IMR-90 (cell line): Measurements from ENCODE around the gene RBKS. TPM values are rescaled to one million over a fixed set of nuclear protein-coding genes. Genes with fewer than 3 reads are reported as not detected.

Experiments used
- ATAC-seq: fragments of 200-7000 bp; cut with Tn5 transposase; 2 replicates; pipeline ENCODE4 v1.9.1; 2020; ENCODE audit warnings: low read depth, mild to moderate bottlenecking, moderate library complexity
- BruUV-seq: library from RNA; stranded (reverse); fragments of 400-500 nt; replicated peaks from 2 replicates; lab custom pipeline; 2021; lab: Mats Ljungman, UMichigan
- CTCF ChIA-PET: fragments of 300-600 bp; formaldehyde crosslinking; extraction: SDS; loops from one replicate; lab custom pipeline; 2021; ENCODE audit warnings: antibody characterized with exemption; lab: Yijun Ruan, JAX
- POLR2A ChIA-PET: fragments of 300-600 bp; sonication (Branson Sonifier 250); formaldehyde crosslinking; loops from one replicate; lab custom pipeline; 2022; ENCODE audit warnings: antibody characterized with exemption; ENCODE audit not compliant: unreplicated experiment; lab: Charles Lee
- DNase-seq: peaks from one replicate; pipeline ENCODE4 v3.0.0; 2013
- H2AFZ ChIP-seq: replicated peaks from 2 replicates; pipeline ENCODE3; 2013; ENCODE audit warnings: low read length, mild to moderate bottlenecking; ENCODE audit not compliant: poor library complexity
- H2AK5ac ChIP-seq: 2 replicates; pipeline ENCODE4 v1.6.1; 2013; ENCODE audit warnings: low read depth, low read length, inconsistent platforms
- H2AK9ac ChIP-seq: replicated peaks from 2 replicates; pipeline ENCODE3; 2013; ENCODE audit warnings: mild to moderate bottlenecking, low read depth, low read length, moderate library complexity; ENCODE audit not compliant: poor library complexity
- H2BK120ac ChIP-seq: 2 replicates; pipeline ENCODE4 v1.6.1; 2013; ENCODE audit warnings: low read depth, low read length, inconsistent platforms
- H2BK15ac ChIP-seq: 3 replicates; pipeline ENCODE4 v1.6.1; 2013; ENCODE audit warnings: low read depth, low read length, inconsistent platforms
- H2BK20ac ChIP-seq: 2 replicates; pipeline ENCODE4 v1.6.1; 2013; ENCODE audit warnings: low read depth, mild to moderate bottlenecking, inconsistent platforms, low read length, moderate library complexity
- H2BK5ac ChIP-seq: 2 replicates; pipeline ENCODE4 v1.6.1; 2013; ENCODE audit warnings: mild to moderate bottlenecking, low read depth, low read length, inconsistent platforms; ENCODE audit not compliant: poor library complexity, severe bottlenecking
- H3K14ac ChIP-seq: replicated peaks from 2 replicates; pipeline ENCODE4 v1.6.1; 2013; ENCODE audit warnings: low read depth, low read length, inconsistent platforms
- H3K18ac ChIP-seq: 2 replicates; pipeline ENCODE4 v1.6.1; 2013; ENCODE audit warnings: low read depth, low read length, control low read depth
- H3K23ac ChIP-seq: 2 replicates; pipeline ENCODE4 v1.6.1; 2013; ENCODE audit warnings: low read depth, low read length, inconsistent platforms
- H3K27ac ChIP-seq: 2 replicates; pipeline ENCODE4 v1.5.1; 2013; ENCODE audit warnings: mild to moderate bottlenecking, control low read depth, low read length; ENCODE audit not compliant: insufficient read depth
- H3K27me3 ChIP-seq: 2 replicates; pipeline ENCODE4 v1.6.1; 2013; ENCODE audit warnings: low read length; ENCODE audit not compliant: control insufficient read depth, insufficient read depth
- H3K36me3 ChIP-seq: 2 replicates; pipeline ENCODE4 v1.6.1; 2013; ENCODE audit warnings: low read length, mixed read lengths; ENCODE audit not compliant: control insufficient read depth, insufficient read depth
- H3K4ac ChIP-seq: 2 replicates; pipeline ENCODE4 v1.6.1; 2013; ENCODE audit warnings: low read depth, low read length, inconsistent platforms
- H3K4me1 ChIP-seq: 2 replicates; pipeline ENCODE4 v1.6.1; 2013; ENCODE audit warnings: low read length, mixed read lengths; ENCODE audit not compliant: control insufficient read depth, insufficient read depth
- H3K4me2 ChIP-seq: 2 replicates; pipeline ENCODE4 v1.6.1; 2013; ENCODE audit warnings: low read depth, mild to moderate bottlenecking, control low read depth, low read length, moderate library complexity
- H3K4me3 ChIP-seq: 2 replicates; pipeline ENCODE4 v1.5.1; 2013; ENCODE audit warnings: low read depth, mild to moderate bottlenecking, control low read depth, low read length, moderate library complexity; ENCODE audit not compliant: insufficient read depth
- H3K56ac ChIP-seq: 2 replicates; pipeline ENCODE4 v1.6.1; 2013; ENCODE audit warnings: low read length, inconsistent platforms; ENCODE audit not compliant: insufficient read depth; ENCODE audit errors: extremely low read depth
- H3K79me1 ChIP-seq, 2 experiments: 2 replicates each; pipeline ENCODE4 v1.6.1; 2013; ENCODE audit warnings: low read length in 2 of 2, inconsistent platforms in 1 of 2, low read depth in 1 of 2
- H3K9ac ChIP-seq: 2 replicates; pipeline ENCODE4 v1.6.1; 2013; ENCODE audit warnings: low read depth, low read length, control low read depth
- H3K9me1 ChIP-seq: 2 replicates; pipeline ENCODE4 v1.6.1; 2013; ENCODE audit warnings: low read length, inconsistent platforms; ENCODE audit not compliant: insufficient read depth
- H3K9me3 ChIP-seq: 2 replicates; pipeline ENCODE4 v1.6.1; 2013; ENCODE audit warnings: low read length; ENCODE audit not compliant: control insufficient read depth, insufficient read depth
- H4K20me1 ChIP-seq: 2 replicates; pipeline ENCODE4 v1.6.1; 2013; ENCODE audit warnings: low read length, inconsistent platforms; ENCODE audit not compliant: insufficient read depth
- H4K5ac ChIP-seq: 2 replicates; pipeline ENCODE4 v1.6.1; 2013; ENCODE audit warnings: mild to moderate bottlenecking, low read depth, low read length, control low read depth
- H4K8ac ChIP-seq, 2 experiments: 2 replicates each; pipeline ENCODE4 v1.6.1; 2013; ENCODE audit warnings: low read depth in 2 of 2, low read length in 2 of 2, control low read depth in 1 of 2, inconsistent platforms in 1 of 2
- H4K91ac ChIP-seq: 2 replicates; pipeline ENCODE4 v1.6.1; 2013; ENCODE audit warnings: low read depth, low read length, inconsistent platforms; ENCODE audit not compliant: insufficient read depth
- CEBPB ChIP-seq: IDR thresholded peaks from 2 replicates; pipeline ENCODE4 v1.6.1; 2012; ENCODE audit warnings: low read depth, low read length, improper control_type of control experiment
- CHD1 ChIP-seq: IDR thresholded peaks from 2 replicates; pipeline ENCODE4 v1.6.1; 2012; ENCODE audit warnings: low read depth, low read length, improper control_type of control experiment
- MAFK ChIP-seq: IDR thresholded peaks from 2 replicates; pipeline ENCODE4 v1.6.1; 2012; ENCODE audit warnings: low read depth, low read length, improper control_type of control experiment
- MAZ ChIP-seq: IDR thresholded peaks from 2 replicates; pipeline ENCODE4 v1.6.1; 2012; ENCODE audit warnings: low read depth, mild to moderate bottlenecking, low read length, improper control_type of control experiment, moderate library complexity, borderline replicate concordance
- MXI1 ChIP-seq: IDR thresholded peaks from 2 replicates; pipeline ENCODE4 v1.6.1; 2012; ENCODE audit warnings: low read depth, mild to moderate bottlenecking, low read length, moderate library complexity, borderline replicate concordance
- NFE2L2 ChIP-seq: fragments of 150-350 bp; IDR thresholded peaks from 2 replicates; pipeline ENCODE4 v1.6.1; 2016; ENCODE audit warnings: low read depth, mild to moderate bottlenecking, low read length
- POLR2A ChIP-seq: IDR thresholded peaks from 2 replicates; pipeline ENCODE4 v1.6.1; 2012; ENCODE audit warnings: mild to moderate bottlenecking, low read depth, low read length
- RAD21 ChIP-seq: IDR thresholded peaks from 2 replicates; pipeline ENCODE4 v1.6.1; 2012; ENCODE audit warnings: low read length, improper control_type of control experiment
- RCOR1 ChIP-seq: IDR thresholded peaks from 2 replicates; pipeline ENCODE4 v1.6.1; 2012; ENCODE audit warnings: mild to moderate bottlenecking, low read length, improper control_type of control experiment; ENCODE audit not compliant: insufficient replicate concordance
- SMC3 ChIP-seq: fragments of 150-350 bp; IDR thresholded peaks from 2 replicates; pipeline ENCODE4 v1.6.1; 2016; ENCODE audit warnings: low read depth, mild to moderate bottlenecking, antibody characterized with exemption, low read length, moderate library complexity
- dilution Hi-C: fragments of 300-500 bp; cut with HindIII; formaldehyde crosslinking; loops from one replicate; pipeline ENCODE4 v1.14.3; 2018; ENCODE audit warnings: low sequenced_read_pairs; ENCODE audit not compliant: unreplicated experiment
- in situ Hi-C: fragments of 300-500 bp; cut with MboI; formaldehyde crosslinking; loops from 3 replicates; pipeline ENCODE4 v1.14.3; 2019; ENCODE audit warnings: low sequenced_read_pairs, inconsistent platforms, mixed read lengths
- intact Hi-C: fragments of 100-400 bp; cut with micrococcal nuclease; formaldehyde crosslinking; loops from 2 replicates; pipeline ENCODE4 v1.10.0; 2022
- polyA plus RNA-seq, 3 experiments: library from polyadenylated mRNA; depleted of rRNA; stranded (reverse); fragments of >200 nt; gene quantifications; 2 replicates each; pipeline ENCODE4 v1.2.3, GENCODE V29; 2012; ENCODE audit warnings: low replicate concordance in 1 of 3
- total RNA-seq: library from RNA; depleted of rRNA; stranded (reverse); fragments of >200 nt; gene quantifications from 2 replicates; pipeline ENCODE4 v1.2.3, GENCODE V29; 2012
- TF ChIP-seq, protein P1 (sequence below): fragments of 150-350 bp; IDR thresholded peaks from 2 replicates; pipeline ENCODE4 v1.6.1; 2016; ENCODE audit warnings: low read depth, mild to moderate bottlenecking, low read length, moderate library complexity, borderline replicate concordance
- TF ChIP-seq, protein P2 (sequence below): conservative IDR thresholded peaks from 2 replicates; pipeline ENCODE4 v1.5.1; 2012; ENCODE audit warnings: mild to moderate bottlenecking, low read depth, low read length, improper control_type of control experiment

The RBKS gene
- total and polyA plus RNA-seq, 2 of the 4 experiments (the other 2 are of a cell fraction): 1.1 to 1.4 TPM

DNA sequence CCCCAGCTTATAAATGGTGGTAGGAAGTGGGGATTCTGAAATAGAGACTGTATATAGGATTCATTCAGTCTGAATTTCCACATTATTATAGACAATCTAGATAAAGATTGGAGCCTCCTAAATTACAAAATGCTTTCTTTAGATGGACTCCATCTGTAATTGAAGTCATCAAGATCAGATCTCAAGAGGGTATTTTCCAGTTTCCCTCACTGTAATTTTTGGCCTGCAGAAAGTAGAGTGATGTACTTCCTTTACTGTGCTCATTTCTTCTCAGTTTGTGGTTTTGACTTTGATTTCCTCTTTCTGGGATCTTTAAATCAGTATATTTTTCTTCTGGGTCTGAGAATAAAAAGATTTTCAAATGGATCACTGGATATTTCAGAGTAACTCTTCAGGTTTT, 7.5 kb upstream of the RBKS start:
- BruUV-seq: no TSS peak

More for the DNA sequence above, 7.5 kb upstream of the RBKS start:
- Histone ChIP-seq H2BK15ac (no peak overlapping the region), H2BK120ac (no peak overlapping the region), H3K18ac (no peak overlapping the region), H4K20me1 (no peaks in the 10 kb centered on the region), H3K4ac (no peak overlapping the region), H3K4me2 (no peak overlapping the region), H3K9me1 (peaks cover 7% of the 10 kb centered on the region), H3K27me3 (no peaks in the 10 kb centered on the region), H3K23ac (no peak overlapping the region), H3K27ac (no peak overlapping the region), H3K4me3 (no peak overlapping the region), H2BK20ac (no peak overlapping the region), H2AK9ac (no peak overlapping the region), H2AFZ (no peak overlapping the region), H2BK5ac (no peak overlapping the region), H3K79me1 (peaks cover 7 to 19% of the 10 kb centered on the region in 2 experiments; a peak in 3 of 4 replicates), H4K5ac (no peak overlapping the region), H3K56ac (no peak overlapping the region), H3K9ac (no peak overlapping the region), H4K8ac (no peak overlapping the region), H2AK5ac (no peak overlapping the region), H3K9me3 (no peaks in the 10 kb centered on the region), H3K14ac (no peak overlapping the region), H3K36me3 (peaks cover 11% of the 10 kb centered on the region), H4K91ac (no peak overlapping the region), H3K4me1 (peaks cover 4% of the 10 kb centered on the region; the same call in 1 of the 2 replicates)
- DNase-seq: no peak
- ChIA-PET CTCF (no interaction called here), POLR2A (no interaction called here)
- ATAC-seq: no peak
- dilution Hi-C loops: no loop called here
- intact Hi-C loops: no loop called here
- in situ Hi-C loops: no loop called here
- no peak for TF ChIP-seq MXI1
- no peak for TF ChIP-seq CHD1
- TF ChIP-seq, protein P1, sequence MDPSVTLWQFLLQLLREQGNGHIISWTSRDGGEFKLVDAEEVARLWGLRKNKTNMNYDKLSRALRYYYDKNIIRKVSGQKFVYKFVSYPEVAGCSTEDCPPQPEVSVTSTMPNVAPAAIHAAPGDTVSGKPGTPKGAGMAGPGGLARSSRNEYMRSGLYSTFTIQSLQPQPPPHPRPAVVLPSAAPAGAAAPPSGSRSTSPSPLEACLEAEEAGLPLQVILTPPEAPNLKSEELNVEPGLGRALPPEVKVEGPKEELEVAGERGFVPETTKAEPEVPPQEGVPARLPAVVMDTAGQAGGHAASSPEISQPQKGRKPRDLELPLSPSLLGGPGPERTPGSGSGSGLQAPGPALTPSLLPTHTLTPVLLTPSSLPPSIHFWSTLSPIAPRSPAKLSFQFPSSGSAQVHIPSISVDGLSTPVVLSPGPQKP: no peak
- TF ChIP-seq MAZ: no peak
- TF ChIP-seq RAD21: no peak
- no peak for TF ChIP-seq POLR2A
- no peak for TF ChIP-seq SMC3
- TF ChIP-seq, protein P2, sequence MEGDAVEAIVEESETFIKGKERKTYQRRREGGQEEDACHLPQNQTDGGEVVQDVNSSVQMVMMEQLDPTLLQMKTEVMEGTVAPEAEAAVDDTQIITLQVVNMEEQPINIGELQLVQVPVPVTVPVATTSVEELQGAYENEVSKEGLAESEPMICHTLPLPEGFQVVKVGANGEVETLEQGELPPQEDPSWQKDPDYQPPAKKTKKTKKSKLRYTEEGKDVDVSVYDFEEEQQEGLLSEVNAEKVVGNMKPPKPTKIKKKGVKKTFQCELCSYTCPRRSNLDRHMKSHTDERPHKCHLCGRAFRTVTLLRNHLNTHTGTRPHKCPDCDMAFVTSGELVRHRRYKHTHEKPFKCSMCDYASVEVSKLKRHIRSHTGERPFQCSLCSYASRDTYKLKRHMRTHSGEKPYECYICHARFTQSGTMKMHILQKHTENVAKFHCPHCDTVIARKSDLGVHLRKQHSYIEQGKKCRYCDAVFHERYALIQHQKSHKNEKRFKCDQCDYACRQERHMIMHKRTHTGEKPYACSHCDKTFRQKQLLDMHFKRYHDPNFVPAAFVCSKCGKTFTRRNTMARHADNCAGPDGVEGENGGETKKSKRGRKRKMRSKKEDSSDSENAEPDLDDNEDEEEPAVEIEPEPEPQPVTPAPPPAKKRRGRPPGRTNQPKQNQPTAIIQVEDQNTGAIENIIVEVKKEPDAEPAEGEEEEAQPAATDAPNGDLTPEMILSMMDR: no peak
- TF ChIP-seq MAFK: no peak
- no peak for TF ChIP-seq CEBPB
- no peak for TF ChIP-seq RCOR1
- TF ChIP-seq NFE2L2: no peak
